ENCODE measurements around the gene RFXANK. TPM values are rescaled to one million over a fixed set of nuclear protein-coding genes. Genes with fewer than 3 reads are reported as not detected.
"Not testable (repeated sequence)": the region's sequence is repeated elsewhere in the genome, so short reads cannot be mapped to it uniquely, and the experiment has no call there.

RFXANK gene
- polyA plus RNA-seq, 1 donor from 2014 or later = 40.0 TPM

GRCh38 chr19:19215792-19216191 is 23.7 kb downstream of the RFXANK start:
- Histone ChIP-seq H2AFZ (ENCODE audit: low read depth, low read length) (no peak overlapping the region), H3K27me3 (ENCODE audit: insufficient read depth, low read depth, low read length) (no peaks in the 10 kb centered on the region), H3K9me2 (ENCODE audit: insufficient read depth, low read length) (no peaks in the 10 kb centered on the region), H3K27ac (ENCODE audit: low read length) (no peak overlapping the region), H3F3A (ENCODE audit: insufficient read depth, low read length, poor library complexity, severe bottlenecking) (no peaks in the 10 kb centered on the region), H4K20me1 (ENCODE audit: insufficient read depth) (no peaks in the 10 kb centered on the region), H3K36me3 (ENCODE audit: insufficient read depth, low read length) (no peaks in the 10 kb centered on the region), H3K9ac (ENCODE audit: low read length) (no peak overlapping the region), H3K4me2 (ENCODE audit: low read length) (no peak overlapping the region), H3K79me2 (replicated peaks; ENCODE audit: insufficient read depth, low read length) (peaks cover 42% of the 10 kb centered on the region), H3K9me3 (ENCODE audit: low read length) (no peaks in the 10 kb centered on the region), H3K4me3 (ENCODE audit: low read length) (peak overlapping the region; percentile 98)
- TF ChIP-seq RAD21 (conservative IDR thresholded peaks at IDR 0.05) = no peak

GRCh38 chr19:19217099-19217498 is 25.0 kb downstream of the RFXANK start:
- Histone ChIP-seq H2AFZ (ENCODE audit: low read depth, low read length) (no peak overlapping the region), H3K9me3 (ENCODE audit: low read length) (no peaks in the 10 kb centered on the region), H3K9me2 (ENCODE audit: insufficient read depth, low read length) (no peaks in the 10 kb centered on the region), H3K4me3 (ENCODE audit: low read length) (no peak overlapping the region), H3K79me2 (replicated peaks; ENCODE audit: insufficient read depth, low read length) (peaks cover 34% of the 10 kb centered on the region), H3K9ac (ENCODE audit: low read length) (no peak overlapping the region), H3K27ac (ENCODE audit: low read length) (no peak overlapping the region), H3F3A (ENCODE audit: insufficient read depth, low read length, poor library complexity, severe bottlenecking) (no peaks in the 10 kb centered on the region), H3K27me3 (ENCODE audit: insufficient read depth, low read depth, low read length) (no peaks in the 10 kb centered on the region), H3K36me3 (ENCODE audit: insufficient read depth, low read length) (no peaks in the 10 kb centered on the region), H3K4me2 (ENCODE audit: low read length) (no peak overlapping the region), H4K20me1 (ENCODE audit: insufficient read depth) (no peaks in the 10 kb centered on the region)
- TF ChIP-seq EP300 (conservative IDR thresholded peaks at IDR 0.05; ENCODE audit: poor library complexity, severe bottlenecking) (no peak), SMC3 (conservative IDR thresholded peaks at IDR 0.05; ENCODE audit: poor library complexity) (no peak), MXI1 (conservative IDR thresholded peaks at IDR 0.05; ENCODE audit: poor library complexity, severe bottlenecking) (no peak), CTCF (IDR thresholded peaks at IDR 0.05; ENCODE audit: poor library complexity, severe bottlenecking) (no peak), EZH2 (IDR thresholded peaks at IDR 0.05; ENCODE audit: borderline replicate concordance, insufficient read depth, low read length, poor library complexity, severe bottlenecking) (no peak), TAF1 (IDR thresholded peaks at IDR 0.05; ENCODE audit: low read depth) (no peak), REST (IDR thresholded peaks at IDR 0.05; ENCODE audit: borderline replicate concordance) (no peak), RAD21 (conservative IDR thresholded peaks at IDR 0.05) (no peak), POLR2AphosphoS5 (IDR thresholded peaks at IDR 0.05) (no peak)

GRCh38 chr19:19218911-19219310 is 26.9 kb downstream of the RFXANK start:
- no peak overlapping the region for H3K4me3 ChIP-seq (ENCODE audit: low read length)
- H4K20me1 ChIP-seq (ENCODE audit: insufficient read depth) = no peaks in the 10 kb centered on the region
- no peak for TF ChIP-seq POLR2AphosphoS5 (IDR thresholded peaks at IDR 0.05)
- TF ChIP-seq RAD21 (conservative IDR thresholded peaks at IDR 0.05) = no peak
- TF ChIP-seq TAF1 (IDR thresholded peaks at IDR 0.05; ENCODE audit: low read depth) = no peak
- TF ChIP-seq EP300 (conservative IDR thresholded peaks at IDR 0.05; ENCODE audit: poor library complexity, severe bottlenecking) = no peak
- no peak for TF ChIP-seq EZH2 (IDR thresholded peaks at IDR 0.05; ENCODE audit: borderline replicate concordance, insufficient read depth, low read length, poor library complexity, severe bottlenecking)

GRCh38 chr19:19221000-19221399 is 28.9 kb downstream of the RFXANK start:
- not testable (repeated sequence) for H2AFZ ChIP-seq (ENCODE audit: low read depth, low read length); H3K9ac ChIP-seq (ENCODE audit: low read length); H3K36me3 ChIP-seq (ENCODE audit: insufficient read depth, low read length); H3K9me3 ChIP-seq (ENCODE audit: low read length); H3K9me2 ChIP-seq (ENCODE audit: insufficient read depth, low read length); H3K4me3 ChIP-seq (ENCODE audit: low read length); H3F3A ChIP-seq (ENCODE audit: insufficient read depth, low read length, poor library complexity, severe bottlenecking); H3K27ac ChIP-seq (ENCODE audit: low read length); H4K20me1 ChIP-seq (ENCODE audit: insufficient read depth); H3K79me2 ChIP-seq (replicated peaks; ENCODE audit: insufficient read depth, low read length); H3K4me2 ChIP-seq (ENCODE audit: low read length); H3K27me3 ChIP-seq (ENCODE audit: insufficient read depth, low read depth, low read length)

More at GRCh38 chr19:19218911-19219310, 26.9 kb downstream of the RFXANK start:
- H3K36me3 ChIP-seq (ENCODE audit: insufficient read depth, low read length) = peaks cover 4% of the 10 kb centered on the region
- H3K9me3 ChIP-seq (ENCODE audit: low read length) = no peaks in the 10 kb centered on the region
- H3K9ac ChIP-seq (ENCODE audit: low read length) = no peak overlapping the region
- no peaks in the 10 kb centered on the region for H3K9me2 ChIP-seq (ENCODE audit: insufficient read depth, low read length)
- peaks cover 16% of the 10 kb centered on the region for H3K79me2 ChIP-seq (replicated peaks; ENCODE audit: insufficient read depth, low read length)
- no peak overlapping the region for H2AFZ ChIP-seq (ENCODE audit: low read depth, low read length)
- H3K27ac ChIP-seq (ENCODE audit: low read length) = no peak overlapping the region
- H3F3A ChIP-seq (ENCODE audit: insufficient read depth, low read length, poor library complexity, severe bottlenecking) = no peaks in the 10 kb centered on the region
- no peak overlapping the region for H3K4me2 ChIP-seq (ENCODE audit: low read length)
- no peaks in the 10 kb centered on the region for H3K27me3 ChIP-seq (ENCODE audit: insufficient read depth, low read depth, low read length)
